Measurements from ENCODE around the gene CRYL1.

CRYL1 gene

GRCh38 chr13:20394506-20394905 is 131.2 kb downstream of the CRYL1 start:
- no peaks in the 10 kb centered on the region for H3K79me2 ChIP-seq (ENCODE audit: control insufficient read depth, low read length)
- H3K4me2 ChIP-seq (ENCODE audit: low read length), result no peak overlapping the region
- H3K4me3 ChIP-seq (ENCODE audit: low read length), result no peak overlapping the region
- no peaks in the 10 kb centered on the region for H4K20me1 ChIP-seq (ENCODE audit: control insufficient read depth, insufficient read depth, low read depth, low read length)
- peaks cover 26% of the 10 kb centered on the region for H3K9me3 ChIP-seq (ENCODE audit: control insufficient read depth, insufficient read depth, low read length)
- 0 out of 2 replicates have a peak, but pooled peaks cover 2% of the 10 kb centered on the region for H3F3A ChIP-seq (ENCODE audit: control insufficient read depth, insufficient read depth)
- H3K36me3 ChIP-seq (ENCODE audit: control insufficient read depth, low read length), result no peaks in the 10 kb centered on the region
- no peaks in the 10 kb centered on the region for H3K9me2 ChIP-seq (replicated peaks; ENCODE audit: control insufficient read depth, low read length)
- H3K27me3 ChIP-seq (ENCODE audit: control insufficient read depth, low read length), result no peaks in the 10 kb centered on the region
- no peak for TF ChIP-seq CTCF (IDR thresholded peaks at IDR 0.05; ENCODE audit: low read depth, low read length, poor library complexity, severe bottlenecking)
- no peak for TF ChIP-seq EZH2phosphoT487 (IDR thresholded peaks at IDR 0.05; ENCODE audit: borderline replicate concordance, low read length)
- H3K4me1 ChIP-seq (ENCODE audit: control insufficient read depth, low read length), result no peaks in the 10 kb centered on the region
- no peak overlapping the region for H3K27ac ChIP-seq (ENCODE audit: low read depth, low read length)

GRCh38 chr13:20394169-20394501 is 131.5 kb downstream of the CRYL1 start:
- no peak overlapping the region for H3K4me2 ChIP-seq (ENCODE audit: low read length)
- H3K36me3 ChIP-seq (ENCODE audit: control insufficient read depth, low read length), result no peaks in the 10 kb centered on the region
- H3K27ac ChIP-seq (ENCODE audit: low read depth, low read length), result no peak overlapping the region
- H3F3A ChIP-seq (ENCODE audit: control insufficient read depth, insufficient read depth), result 0 out of 2 replicates have a peak, but pooled peaks cover 2% of the 10 kb centered on the region
- H4K20me1 ChIP-seq (ENCODE audit: control insufficient read depth, insufficient read depth, low read depth, low read length), result no peaks in the 10 kb centered on the region
- no peak overlapping the region for H3K4me3 ChIP-seq (ENCODE audit: low read length)
- H3K9me3 ChIP-seq (ENCODE audit: control insufficient read depth, insufficient read depth, low read length), result peaks cover 26% of the 10 kb centered on the region
- H3K27me3 ChIP-seq (ENCODE audit: control insufficient read depth, low read length), result no peaks in the 10 kb centered on the region
- H3K79me2 ChIP-seq (ENCODE audit: control insufficient read depth, low read length), result no peaks in the 10 kb centered on the region
- H3K4me1 ChIP-seq (ENCODE audit: control insufficient read depth, low read length), result no peaks in the 10 kb centered on the region
- TF ChIP-seq CTCF (IDR thresholded peaks at IDR 0.05; ENCODE audit: low read depth, low read length, poor library complexity, severe bottlenecking), result no peak
- no peaks in the 10 kb centered on the region for H3K9me2 ChIP-seq (replicated peaks; ENCODE audit: control insufficient read depth, low read length)

- TF ChIP-seq CTCF (IDR thresholded peaks at IDR 0.05; ENCODE audit: low read depth, low read length, poor library complexity, severe bottlenecking) (no peak), EZH2phosphoT487 (IDR thresholded peaks at IDR 0.05; ENCODE audit: borderline replicate concordance, low read length) (no peak)
Measured at GRCh38 chr13:20393273-20394168, 132.1 kb downstream of the CRYL1 start.

More at GRCh38 chr13:20393273-20394168, 132.1 kb downstream of the CRYL1 start:
- no peaks in the 10 kb centered on the region for H3K9me2 ChIP-seq (replicated peaks; ENCODE audit: control insufficient read depth, low read length)
- peaks cover 26% of the 10 kb centered on the region for H3K9me3 ChIP-seq (ENCODE audit: control insufficient read depth, insufficient read depth, low read length)
- H3K4me1 ChIP-seq (ENCODE audit: control insufficient read depth, low read length), result no peaks in the 10 kb centered on the region
- H3K4me3 ChIP-seq (ENCODE audit: low read length), result no peak overlapping the region
- H3K79me2 ChIP-seq (ENCODE audit: control insufficient read depth, low read length), result no peaks in the 10 kb centered on the region
- no peak overlapping the region for H3K27ac ChIP-seq (ENCODE audit: low read depth, low read length)
- no peaks in the 10 kb centered on the region for H4K20me1 ChIP-seq (ENCODE audit: control insufficient read depth, insufficient read depth, low read depth, low read length)
- no peaks in the 10 kb centered on the region for H3K27me3 ChIP-seq (ENCODE audit: control insufficient read depth, low read length)
- no peak overlapping the region for H3K4me2 ChIP-seq (ENCODE audit: low read length)
- H3K36me3 ChIP-seq (ENCODE audit: control insufficient read depth, low read length), result no peaks in the 10 kb centered on the region
- H3F3A ChIP-seq (ENCODE audit: control insufficient read depth, insufficient read depth), result 0 out of 2 replicates have a peak, but pooled peaks cover 2% of the 10 kb centered on the region
